Glomerular visceral epithelial cell (primary cell): ENCODE measurements around the gene CALML5.

Source experiments
- DNase-seq: peaks from one replicate; pipeline ENCODE4 v3.0.0-alpha.2; 2016; ENCODE audit errors: extremely low spot score

CALML5 gene

DNA sequence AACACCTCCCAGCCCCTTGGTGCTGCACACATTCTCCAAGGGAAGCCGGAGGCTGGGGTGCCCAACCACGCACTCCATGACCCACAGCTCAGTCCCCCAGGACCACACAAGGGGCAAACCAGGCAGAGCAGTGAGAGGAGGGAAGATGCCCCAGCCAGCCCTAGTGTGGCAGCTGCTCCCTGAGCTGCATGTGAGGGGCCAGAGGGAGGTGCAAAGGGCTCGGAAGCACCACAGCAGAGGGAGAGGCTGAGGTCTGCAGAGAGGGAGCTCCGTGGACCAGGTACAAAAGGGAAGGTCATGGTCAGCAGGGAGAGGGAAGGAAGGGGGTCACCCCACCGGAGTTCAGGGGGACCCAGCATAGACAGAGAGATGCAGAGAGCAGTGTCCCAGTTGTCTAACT, 1.5 kb upstream of the CALML5 start:
- DNase-seq = no peak

DNA sequence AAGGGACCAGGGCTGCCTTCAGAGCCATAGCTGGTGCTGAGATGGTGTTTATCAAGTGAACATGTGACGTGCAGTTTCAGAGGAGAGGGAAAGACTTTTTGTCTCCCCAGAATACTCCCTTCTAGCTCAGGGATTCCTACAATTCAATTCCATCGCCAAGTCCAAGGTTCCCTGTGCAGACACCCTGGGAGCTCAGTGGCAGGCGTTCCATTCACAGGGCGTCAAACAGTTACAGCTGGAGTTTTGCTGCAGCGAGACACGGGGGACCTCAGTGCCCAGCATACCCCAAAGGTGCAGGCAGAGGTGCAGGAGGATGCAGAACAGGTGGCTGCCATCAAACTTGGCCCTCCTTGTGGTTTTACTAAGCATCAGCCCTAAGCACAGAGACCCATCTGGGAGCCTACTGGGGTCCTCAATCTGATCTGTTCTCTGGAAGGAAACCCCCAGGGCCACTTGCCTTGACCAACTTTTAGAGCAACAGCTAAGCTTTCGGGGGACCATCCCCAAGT, 846 bp upstream of the CALML5 start:
- no peak for DNase-seq

DNA sequence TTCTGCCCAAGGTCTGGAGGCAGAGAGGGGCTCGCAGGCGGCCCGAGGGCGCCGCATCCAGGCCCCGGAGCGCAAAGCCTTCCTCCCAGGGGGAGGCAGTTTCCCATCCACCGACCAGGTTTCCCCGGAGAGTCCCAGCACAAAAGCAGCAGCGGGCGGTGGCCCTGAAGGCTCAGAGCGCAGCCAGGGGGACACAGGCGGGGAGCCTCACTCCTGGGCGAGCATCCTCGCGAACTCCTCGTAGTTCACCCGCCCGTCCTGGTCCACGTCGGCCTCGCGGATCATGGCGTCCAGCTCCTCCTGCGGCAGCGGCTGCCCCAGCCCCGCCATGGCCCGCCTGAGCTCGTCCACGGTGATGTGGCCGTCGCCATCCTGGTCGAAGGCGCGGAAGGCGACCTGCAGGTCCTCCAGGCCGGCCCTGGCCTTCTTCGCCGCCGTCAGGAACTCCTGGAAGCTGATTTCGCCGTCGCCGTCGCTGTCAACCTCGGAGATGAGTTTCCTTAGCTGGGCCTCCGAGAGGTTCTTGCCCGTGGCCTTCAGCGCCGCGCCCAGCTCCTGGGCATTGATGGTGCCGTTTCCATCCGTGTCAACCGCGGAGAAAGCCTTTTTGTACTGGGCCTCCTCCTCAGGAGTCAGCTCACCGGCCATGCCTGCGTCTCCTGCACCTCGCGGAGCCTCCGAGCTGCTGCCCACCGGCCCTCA, 428 bp downstream of the CALML5 start:
- DNase-seq = no peak

DNA sequence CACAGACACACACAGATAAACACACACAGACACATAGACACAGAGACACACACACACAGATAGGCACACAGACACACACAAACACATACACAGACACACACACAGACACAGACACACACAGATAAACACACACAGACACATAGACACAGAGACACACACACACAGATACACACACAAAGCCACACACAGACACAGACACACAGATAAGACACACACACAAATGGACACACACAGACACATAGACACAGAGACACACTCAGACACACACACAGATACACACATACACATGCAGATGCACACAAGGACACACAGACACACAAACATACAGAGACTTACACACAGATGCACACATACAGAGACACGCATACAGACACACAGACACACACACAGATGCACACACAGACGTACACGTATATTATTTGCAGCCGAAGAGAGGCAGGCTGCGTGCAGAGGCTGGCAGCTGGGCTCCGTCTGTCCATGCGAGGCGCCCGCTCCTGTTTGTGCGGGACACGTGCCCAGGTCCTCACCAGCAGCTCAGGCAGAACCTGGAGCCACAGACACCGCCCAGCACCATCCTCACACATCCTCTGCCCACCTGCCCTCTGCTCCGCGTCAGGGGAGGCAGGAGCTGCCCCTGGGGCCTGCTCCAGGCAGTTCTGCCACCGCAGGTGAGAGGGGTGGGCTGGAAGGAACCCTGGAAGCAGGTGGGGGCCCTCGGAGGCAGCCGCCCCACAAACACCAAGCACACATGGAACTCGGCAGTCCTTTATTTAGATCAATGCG, 1.2 kb downstream of the CALML5 start:
- DNase-seq = no peak

DNA sequence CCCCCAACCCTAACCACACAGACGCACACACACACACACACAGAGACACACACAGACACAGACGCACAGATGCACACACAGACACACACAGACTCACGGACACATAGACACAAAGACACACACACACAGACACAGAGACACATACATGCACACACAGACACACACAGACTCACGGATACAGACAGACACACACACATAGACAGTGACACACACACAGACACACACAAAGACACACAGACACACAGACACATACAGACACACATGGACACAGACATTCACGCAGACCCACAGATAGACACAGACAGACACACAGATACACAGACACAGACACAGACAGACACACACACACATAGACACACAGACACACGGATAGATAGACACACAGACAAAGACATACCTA, 2.1 kb downstream of the CALML5 start:
- no peak for DNase-seq

DNA sequence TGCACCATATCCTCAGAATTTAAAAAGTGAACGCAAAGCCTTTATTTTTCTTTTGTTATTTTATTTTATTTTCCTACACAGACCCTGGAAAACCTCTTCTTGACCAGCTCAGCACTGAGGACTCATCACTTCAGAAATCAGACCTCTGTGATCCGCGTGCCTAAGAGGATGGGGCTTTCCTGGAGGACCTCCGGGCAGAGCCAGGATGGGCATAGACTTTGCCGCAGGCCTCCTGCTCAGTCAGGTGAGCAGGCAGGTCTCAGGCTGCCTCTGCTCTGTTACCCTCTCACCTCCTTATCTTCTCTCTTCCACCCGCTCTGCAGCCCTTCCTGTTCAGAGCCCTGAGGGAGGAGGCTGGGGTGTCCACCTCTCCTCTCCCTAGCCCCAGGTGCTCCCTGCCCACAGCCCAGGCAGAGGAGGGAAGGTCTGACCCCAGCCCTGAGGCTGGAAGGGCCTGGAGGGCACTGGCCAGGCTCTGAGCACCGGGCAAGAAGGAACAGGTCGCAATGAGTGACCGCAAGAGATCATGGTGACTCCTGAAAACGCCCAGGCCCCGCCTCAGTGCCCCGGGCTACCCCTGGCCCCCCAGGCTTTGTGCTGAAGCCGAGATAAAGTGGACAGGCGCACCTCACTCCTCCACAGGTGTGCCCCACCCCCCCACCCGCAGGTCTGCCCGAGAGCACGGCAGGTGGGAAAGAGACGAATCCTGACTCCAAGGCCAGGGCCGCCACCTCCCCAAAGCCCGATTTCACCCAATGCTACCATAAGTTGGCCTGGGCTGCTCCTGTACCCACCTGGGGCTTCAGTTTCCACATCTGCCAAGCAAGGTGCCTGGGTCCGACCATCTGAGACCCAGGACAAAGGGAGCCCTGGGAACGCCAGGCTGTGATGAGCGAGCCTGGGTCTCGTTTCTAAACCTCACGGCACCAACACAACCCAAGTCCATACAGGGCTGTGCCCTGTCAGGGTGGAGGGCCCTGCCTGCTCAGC, 2.8 kb downstream of the CALML5 start:
- no peak for DNase-seq

DNA sequence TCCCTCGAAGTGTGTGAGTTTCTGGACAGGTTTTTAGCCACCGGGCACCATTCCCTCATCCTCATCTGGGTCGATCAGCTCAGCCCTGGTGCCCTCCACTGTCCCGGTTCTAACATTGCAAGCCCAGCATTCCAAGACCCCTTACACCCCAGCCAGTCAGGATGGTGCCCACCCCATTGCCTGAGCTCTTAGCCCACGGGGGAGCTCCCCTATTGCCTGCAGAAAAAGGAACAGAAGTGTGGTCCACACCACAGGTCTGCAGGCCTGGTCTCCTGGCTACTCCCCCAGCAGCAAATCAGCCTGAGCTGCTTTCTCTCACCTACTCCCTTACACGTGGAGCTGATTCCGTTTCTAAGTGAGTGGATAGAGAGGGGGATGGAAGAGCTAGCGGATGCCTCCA, 4.8 kb downstream of the CALML5 start:
- DNase-seq = no peak

DNA sequence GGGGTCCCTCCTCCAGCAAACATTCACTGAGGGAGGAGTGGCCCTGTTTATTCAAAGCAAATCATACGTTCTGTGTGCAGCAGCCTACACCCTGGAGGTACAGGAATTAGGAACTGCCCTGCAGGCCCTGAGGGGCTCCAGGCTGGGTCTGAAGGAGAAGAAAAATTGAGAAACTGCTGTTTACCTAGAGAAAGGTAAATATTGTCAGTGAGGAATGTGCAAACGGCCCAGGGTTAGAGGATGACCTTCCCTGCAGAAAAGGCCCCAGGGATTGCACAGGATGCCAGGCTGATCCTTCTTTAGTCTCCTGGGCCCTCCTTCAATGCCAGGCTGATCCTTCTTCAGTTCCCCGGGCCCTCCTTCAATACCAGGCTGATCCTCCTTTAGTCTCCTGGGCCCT, 5.7 kb downstream of the CALML5 start:
- no peak for DNase-seq

DNA sequence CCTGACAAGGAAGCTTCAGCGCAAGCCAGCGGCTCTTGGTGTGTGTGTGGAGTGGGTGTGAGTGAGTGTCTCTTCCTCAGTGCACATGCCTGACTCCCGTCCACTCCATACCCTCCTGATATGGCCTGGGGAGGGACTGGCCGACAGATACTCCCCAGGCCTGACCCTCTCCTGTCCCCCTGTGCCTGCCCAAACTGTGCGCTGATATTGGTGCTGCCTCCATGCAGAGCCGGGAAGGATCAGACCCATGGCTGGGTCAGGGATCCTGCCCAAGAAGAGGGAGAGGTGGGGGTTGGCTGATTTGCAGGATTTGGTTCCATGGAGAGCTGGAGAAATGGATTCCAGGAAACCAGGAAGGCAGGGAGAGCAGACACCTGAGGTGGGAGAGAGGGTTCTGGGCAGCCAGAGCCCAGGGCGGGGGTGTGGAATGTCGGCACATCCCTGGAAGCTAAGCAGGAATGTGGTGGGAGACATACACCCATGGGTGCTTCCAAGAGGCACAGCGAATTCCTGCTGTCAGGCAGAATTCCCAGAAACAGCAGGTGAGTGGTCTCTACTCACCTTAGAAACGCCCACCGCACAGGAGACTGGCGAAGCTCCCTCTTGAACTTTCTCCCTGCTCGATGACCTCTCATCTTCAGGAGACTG, 6.3 kb downstream of the CALML5 start:
- no peak for DNase-seq

DNA sequence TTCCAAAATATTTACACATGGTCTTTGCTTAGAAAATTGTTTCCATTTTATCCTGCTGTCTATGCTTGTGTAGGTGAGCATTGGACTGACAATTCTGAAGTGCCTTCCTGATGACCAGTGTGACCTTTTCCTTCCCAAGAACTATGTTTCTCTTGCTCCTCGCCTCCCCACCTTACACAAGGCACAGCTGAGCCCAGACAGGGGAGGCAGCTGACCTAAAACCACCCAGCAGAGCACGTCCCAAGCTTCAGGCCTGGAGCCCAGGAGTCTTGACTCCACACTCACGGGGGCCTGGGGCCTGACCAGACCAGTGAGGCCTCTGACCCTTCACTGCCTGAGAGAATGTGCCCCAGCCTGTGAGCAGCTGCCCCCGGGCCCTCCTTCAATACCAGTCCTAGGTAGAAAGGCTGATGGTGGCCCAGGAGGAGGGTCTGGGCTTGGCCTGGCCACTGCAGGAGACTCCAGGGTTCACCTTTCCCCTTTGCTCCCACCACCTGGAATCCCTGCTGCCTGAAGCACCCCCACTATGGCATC, 7.0 kb downstream of the CALML5 start:
- no peak for DNase-seq

DNA sequence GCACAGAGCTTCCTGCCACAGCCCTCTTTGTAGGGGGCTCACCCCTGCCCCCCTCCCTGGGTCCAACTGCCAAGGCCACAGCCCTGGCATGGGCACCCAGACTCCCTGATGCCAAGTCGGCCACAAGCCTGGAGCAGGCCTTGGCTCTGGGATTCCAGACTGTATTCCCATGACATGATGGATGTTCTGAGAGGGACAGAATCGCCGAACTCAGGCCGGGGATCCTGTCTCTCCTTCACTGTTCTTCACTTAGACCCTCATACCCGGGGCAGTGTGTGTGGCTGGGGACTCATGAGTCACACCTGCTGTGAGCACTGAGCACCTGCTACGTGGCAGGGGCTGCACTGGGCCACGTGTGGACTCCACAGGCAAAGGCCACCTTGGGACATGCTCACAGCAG, 7.9 kb downstream of the CALML5 start:
- no peak for DNase-seq

DNA sequence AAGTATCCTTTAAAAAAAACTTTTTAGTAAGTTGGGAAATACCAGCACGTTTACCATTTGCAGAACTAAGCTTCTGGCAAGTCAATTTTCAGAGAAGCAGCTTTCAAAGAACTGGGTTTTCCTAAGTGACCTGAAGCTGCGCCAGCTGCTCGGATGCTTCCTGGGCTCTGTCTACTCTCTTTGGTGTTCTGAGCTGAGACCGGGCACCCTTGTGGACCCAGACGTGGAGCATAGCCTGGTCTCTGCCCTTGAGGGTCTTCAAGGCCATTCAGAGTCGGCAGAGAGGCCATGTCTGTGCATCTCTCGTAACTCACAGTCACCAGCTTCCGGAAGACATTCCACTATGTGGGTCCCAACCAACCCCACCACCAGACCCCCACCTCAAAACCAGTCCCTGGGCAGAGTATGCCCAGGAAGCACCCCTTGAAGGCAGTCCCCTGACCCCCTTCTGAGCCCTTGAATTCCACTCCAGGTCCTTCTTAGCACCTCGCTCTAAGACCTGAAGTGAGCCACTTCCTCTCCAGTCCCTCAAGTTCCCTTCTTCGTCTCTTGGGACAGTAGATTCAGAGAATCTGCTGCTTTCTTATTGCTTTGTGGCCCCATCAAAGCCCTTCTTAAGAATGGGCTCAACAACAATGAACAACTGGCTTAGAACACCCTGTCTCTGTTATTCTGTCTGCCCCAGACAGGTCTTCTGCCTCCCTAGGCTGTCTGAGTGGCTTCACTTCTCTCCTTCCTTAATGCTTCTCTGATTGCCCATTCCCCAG, 8.5 kb downstream of the CALML5 start:
- no peak for DNase-seq

DNA sequence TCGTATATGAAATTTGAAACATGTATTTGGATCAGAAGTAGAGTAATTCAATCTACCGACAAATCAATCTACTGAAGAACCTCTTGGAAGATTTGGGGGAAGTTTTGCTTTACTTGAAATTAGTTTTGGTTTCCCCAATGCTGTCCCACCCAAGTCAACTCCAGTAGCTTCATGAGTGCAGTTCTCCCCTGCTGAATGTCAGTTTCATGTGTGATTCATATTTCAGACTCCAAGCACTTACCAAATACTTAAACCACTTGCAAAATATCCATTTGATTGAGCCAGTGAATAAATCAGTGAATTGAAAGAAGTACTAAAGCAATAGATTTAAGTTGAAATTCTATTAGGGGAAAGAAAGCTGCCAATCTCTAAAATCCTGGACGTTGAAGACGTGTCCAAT, 9.3 kb downstream of the CALML5 start:
- DNase-seq = no peak

DNA sequence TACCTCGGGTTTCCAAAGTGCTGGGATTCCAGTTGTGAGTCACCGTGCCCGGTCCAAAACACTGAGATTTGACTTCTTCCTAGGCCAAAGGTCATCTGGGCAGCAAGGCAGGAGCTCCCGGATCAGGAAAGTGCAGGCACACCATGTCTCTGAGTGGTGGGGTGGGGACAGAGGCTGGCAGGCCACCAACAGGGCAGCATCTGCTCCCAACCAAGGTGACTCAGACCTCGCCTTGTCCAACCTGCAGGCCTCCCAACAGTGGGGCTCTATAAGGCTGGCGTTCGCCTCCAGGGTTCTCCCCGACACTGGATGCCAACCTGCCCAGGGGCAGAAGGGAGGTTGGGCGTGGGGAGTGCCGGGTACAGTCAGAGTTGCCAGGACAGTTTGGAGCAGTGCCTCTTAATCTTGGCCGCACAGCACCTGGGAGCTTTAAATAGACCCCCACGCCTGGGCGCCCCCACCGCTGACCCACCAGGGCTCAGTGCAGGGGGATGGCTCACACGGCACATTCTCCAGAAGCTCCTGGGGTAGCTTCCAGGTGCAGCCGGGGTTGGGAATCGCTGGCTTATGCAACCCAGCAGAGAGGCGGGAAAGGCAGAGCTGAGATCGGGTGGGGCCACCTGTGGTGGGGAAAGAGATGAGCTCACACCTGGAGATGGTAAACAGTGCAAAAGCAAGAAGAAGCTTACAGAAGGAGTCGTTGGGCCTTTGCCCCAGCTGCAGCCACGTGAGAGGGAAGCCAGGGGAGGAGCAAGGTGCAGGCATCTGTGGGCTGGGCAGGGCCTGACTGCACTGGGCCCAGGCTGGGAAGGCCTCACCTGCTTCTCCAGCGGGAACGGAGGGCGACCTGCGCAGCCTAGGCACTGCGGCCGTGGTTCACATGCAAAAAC, 10.9 kb downstream of the CALML5 start:
- DNase-seq = no peak

DNA sequence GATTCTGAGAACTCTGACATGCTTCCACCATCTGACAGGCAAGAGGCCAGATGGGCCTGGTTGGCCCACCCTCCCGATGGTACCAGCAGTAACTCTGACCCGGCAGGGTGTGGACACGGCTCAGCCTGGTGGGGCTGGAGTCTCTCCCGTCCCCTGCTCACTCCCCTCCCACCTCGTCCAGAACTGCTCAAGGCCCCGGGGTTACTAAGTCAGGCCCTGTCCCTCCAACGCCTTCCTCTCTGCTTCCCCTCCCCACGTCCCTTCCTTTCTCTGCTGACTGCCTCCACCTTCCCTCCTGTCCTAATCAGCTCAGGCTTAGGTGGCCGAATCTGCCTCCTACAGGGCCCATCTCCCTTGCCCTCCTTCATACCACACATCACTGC, 12.5 kb downstream of the CALML5 start:
- no peak for DNase-seq

DNA sequence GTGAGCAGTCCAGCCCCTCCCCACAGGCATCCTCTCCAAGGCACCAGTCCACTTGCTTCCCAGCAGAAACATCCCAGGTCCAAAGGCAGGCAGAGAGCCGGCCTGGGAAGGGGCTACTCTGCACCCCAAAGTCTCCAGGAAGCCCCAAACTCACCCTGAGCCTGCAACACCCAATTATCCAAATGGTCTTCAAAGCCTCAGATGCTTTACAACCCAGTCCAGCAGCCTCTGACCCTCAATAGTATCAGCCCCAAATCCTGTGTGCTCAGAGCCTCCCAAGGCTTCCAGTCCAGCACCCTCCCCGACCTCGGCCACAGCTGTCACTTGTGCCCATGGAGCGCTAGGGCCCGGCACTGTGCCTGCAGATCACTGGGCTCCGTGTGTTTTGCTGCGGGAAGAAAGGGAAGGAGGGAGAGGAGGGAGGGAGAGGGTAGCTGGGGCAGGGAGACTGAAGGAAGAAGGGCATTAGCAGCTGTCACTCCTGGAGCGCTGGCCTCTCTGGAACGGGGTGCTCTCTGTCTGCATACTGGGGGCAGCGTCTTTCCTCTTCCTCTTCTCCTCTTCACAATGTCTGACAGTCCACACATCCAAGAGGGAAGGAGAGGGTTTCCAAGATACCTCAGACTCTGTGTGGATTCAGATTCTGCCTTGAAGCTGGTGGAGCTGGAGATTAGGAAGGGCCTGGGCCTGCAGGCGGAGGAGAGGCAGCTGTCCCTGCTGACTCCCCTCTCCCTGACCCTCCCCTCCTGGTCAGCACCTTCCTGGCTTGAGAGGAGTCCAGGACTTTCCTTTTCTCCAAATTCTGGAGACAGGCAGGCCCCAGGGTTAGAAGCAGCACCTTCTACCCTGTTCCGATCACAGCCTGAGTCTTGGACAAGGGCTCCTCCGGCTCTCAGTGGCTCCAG, 13.2 kb downstream of the CALML5 start:
- no peak for DNase-seq

DNA sequence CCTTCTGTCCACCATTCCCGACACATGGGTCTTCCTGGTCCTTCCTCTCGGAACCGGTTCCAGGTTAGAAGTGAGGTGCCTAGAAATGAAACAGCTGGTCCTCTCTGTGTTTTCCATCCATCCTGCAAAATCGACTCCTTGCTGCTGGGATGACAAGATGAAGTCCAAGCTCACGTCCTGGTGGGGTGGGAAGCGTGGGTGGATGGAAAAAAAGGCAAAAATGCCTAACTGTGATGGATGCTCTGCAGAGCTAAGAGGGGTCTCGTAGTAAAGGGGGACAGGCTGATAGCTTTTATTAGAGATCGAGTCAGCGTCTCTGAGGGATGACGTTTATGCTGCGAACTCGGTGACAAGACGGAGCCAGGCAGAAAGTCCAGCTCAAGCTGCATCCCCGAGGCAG, 14.1 kb downstream of the CALML5 start:
- no peak for DNase-seq

DNA sequence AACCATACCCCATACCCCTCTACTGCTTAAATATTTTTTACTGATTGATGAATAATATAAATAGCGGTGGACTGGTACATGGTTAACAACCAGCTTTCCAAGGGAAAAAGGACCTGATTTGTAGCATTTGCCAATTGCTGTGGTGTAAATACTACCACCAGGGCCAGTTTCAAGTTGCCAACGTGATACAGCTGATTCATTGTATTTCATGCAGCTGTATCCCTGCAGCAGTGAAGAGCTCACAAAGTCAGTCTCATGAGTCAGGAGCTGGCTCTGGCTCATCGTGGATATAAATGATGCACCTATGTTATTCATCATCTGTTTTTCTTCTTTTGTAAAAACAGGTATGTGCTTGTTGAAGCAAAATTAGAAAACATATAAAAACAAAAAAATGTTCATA, 15.2 kb downstream of the CALML5 start:
- DNase-seq = no peak

DNA sequence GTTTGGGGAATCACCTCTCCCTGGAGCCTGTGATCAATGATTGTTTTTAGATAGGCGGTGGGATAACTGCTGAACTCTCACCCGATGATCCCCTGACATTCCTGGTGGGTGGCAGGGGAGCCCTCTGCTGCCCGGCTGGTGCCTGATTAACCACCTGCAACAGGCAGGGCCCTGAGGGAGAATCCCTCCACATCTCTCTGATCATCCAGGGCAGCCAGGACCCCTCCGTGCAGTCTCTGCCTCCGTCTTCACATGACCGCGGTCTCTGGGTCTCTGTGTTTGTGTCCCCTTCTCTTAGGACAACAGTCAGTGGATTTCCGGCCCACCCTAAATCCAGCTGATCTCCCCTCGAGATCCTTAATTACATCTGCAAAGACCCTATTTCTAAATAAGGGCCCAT, 17.4 kb downstream of the CALML5 start:
- no peak for DNase-seq
